Measurements from ENCODE around the gene MEG3. TPM values are rescaled to one million over a fixed set of nuclear protein-coding genes. Genes with fewer than 3 reads are reported as not detected.

MEG3 gene
- total RNA-seq, 1 experiment from 2014 or later, result not detected

GRCh38 chr14:100824091-100824551 lies 1.8 kb upstream of the MEG3 start:
- Histone ChIP-seq H2AFZ (no peak overlapping the region), H3F3A (ENCODE audit: insufficient read depth, low read depth) (no peaks in the 10 kb centered on the region), H3K79me2 (ENCODE audit: low read depth) (no peaks in the 10 kb centered on the region), H3K9me2 (ENCODE audit: insufficient read depth) (no peaks in the 10 kb centered on the region), H4K20me1 (ENCODE audit: insufficient read depth) (no peaks in the 10 kb centered on the region), H3K9me3 (ENCODE audit: insufficient read depth, low read depth) (no peaks in the 10 kb centered on the region), H3K4me1 (replicated peaks; ENCODE audit: insufficient read depth) (no peaks in the 10 kb centered on the region), H3K4me2 (no peak overlapping the region), H3K27me3 (ENCODE audit: insufficient read depth, low read depth) (peaks cover 36% of the 10 kb centered on the region; the same call in 1 of the 2 replicates), H3K4me3 (no peak overlapping the region), H3K36me3 (ENCODE audit: low read depth) (no peaks in the 10 kb centered on the region), H3K27ac (no peak overlapping the region)
- ChIA-PET CTCF (no interaction called here), POLR2A (ENCODE audit: unreplicated experiment) (no interaction called here)
- no peak for DNase-seq
- BruUV-seq (replicated peaks), result no TSS peak
- TF ChIP-seq CTCF (conservative IDR thresholded peaks at IDR 0.05), result no peak
- TF ChIP-seq EZH2 (IDR thresholded peaks at IDR 0.05; ENCODE audit: low read depth), result no peak
- intact Hi-C loops (cut with micrococcal nuclease; ENCODE audit: unreplicated experiment), result no loop called here

- POLR2A ChIA-PET (ENCODE audit: unreplicated experiment), result no interaction called here
- no peak overlapping the region for H3K27ac ChIP-seq
- no peaks in the 10 kb centered on the region for H4K20me1 ChIP-seq (ENCODE audit: insufficient read depth)
- H3K27me3 ChIP-seq (ENCODE audit: insufficient read depth, low read depth), result peaks cover 32% of the 10 kb centered on the region; the same call in 1 of the 2 replicates
- H3K79me2 ChIP-seq (ENCODE audit: low read depth), result no peaks in the 10 kb centered on the region
- intact Hi-C loops (cut with micrococcal nuclease; ENCODE audit: unreplicated experiment), result no loop called here
- H3F3A ChIP-seq (ENCODE audit: insufficient read depth, low read depth), result no peaks in the 10 kb centered on the region
- H3K4me2 ChIP-seq, result no peak overlapping the region
- BruUV-seq (replicated peaks), result no TSS peak
- no peak for DNase-seq
- TF ChIP-seq EZH2 (IDR thresholded peaks at IDR 0.05; ENCODE audit: low read depth), result no peak
- TF ChIP-seq CTCF (conservative IDR thresholded peaks at IDR 0.05), result no peak
- H2AFZ ChIP-seq, result no peak overlapping the region
- no peaks in the 10 kb centered on the region for H3K4me1 ChIP-seq (replicated peaks; ENCODE audit: insufficient read depth)
- no peaks in the 10 kb centered on the region for H3K9me3 ChIP-seq (ENCODE audit: insufficient read depth, low read depth)
- H3K36me3 ChIP-seq (ENCODE audit: low read depth), result no peaks in the 10 kb centered on the region
- CTCF ChIA-PET, result no interaction called here
- H3K4me3 ChIP-seq, result no peak overlapping the region
- H3K9me2 ChIP-seq (ENCODE audit: insufficient read depth), result no peaks in the 10 kb centered on the region
These were observed 811 bp upstream of the MEG3 start for GRCh38 chr14:100824901-100825712.

GRCh38 chr14:100826391-100827100 lies 628 bp downstream of the MEG3 start:
- intact Hi-C loops (cut with micrococcal nuclease; ENCODE audit: unreplicated experiment), result no loop called here
- Histone ChIP-seq H3K79me2 (ENCODE audit: low read depth) (no peaks in the 10 kb centered on the region), H3K4me1 (replicated peaks; ENCODE audit: insufficient read depth) (no peaks in the 10 kb centered on the region), H3F3A (ENCODE audit: insufficient read depth, low read depth) (no peaks in the 10 kb centered on the region), H3K9me2 (ENCODE audit: insufficient read depth) (no peaks in the 10 kb centered on the region), H3K27ac (no peak overlapping the region), H4K20me1 (ENCODE audit: insufficient read depth) (no peaks in the 10 kb centered on the region), H3K4me3 (no peak overlapping the region), H2AFZ (no peak overlapping the region), H3K9me3 (ENCODE audit: insufficient read depth, low read depth) (no peaks in the 10 kb centered on the region), H3K27me3 (ENCODE audit: insufficient read depth, low read depth) (peaks cover 33% of the 10 kb centered on the region), H3K36me3 (ENCODE audit: low read depth) (no peaks in the 10 kb centered on the region), H3K4me2 (no peak overlapping the region)
- ChIA-PET POLR2A (ENCODE audit: unreplicated experiment) (no interaction called here), CTCF (no interaction called here)
- no peak for TF ChIP-seq EZH2 (IDR thresholded peaks at IDR 0.05; ENCODE audit: low read depth)
- no peak for TF ChIP-seq CTCF (conservative IDR thresholded peaks at IDR 0.05)
- no peak for DNase-seq
- no TSS peak for BruUV-seq (replicated peaks)

Measured in PC-9 (cell line).